Sigmoid colon (tissue), 4 donors: ENCODE data around the gene SEC24B.

Source experiments
- EP300 ChIP-seq, 4 donors: sonication (generic); formaldehyde crosslinking; IDR thresholded peaks; one replicate each; pipeline ENCODE4 v1.6.1; 2017; ENCODE audit warnings: antibody characterized with exemption in 4 of 4
- TF ChIP-seq, protein P1 (sequence below), 4 experiments: fragments of 450-650 bp in 3 of 4; fragments of 200-600 bp in 1 of 4; IDR thresholded peaks; one replicate each; pipeline ENCODE4 v1.5.1; 2016 to 2019; ENCODE audit warnings: antibody characterized with exemption in 4 of 4, mild to moderate bottlenecking in 3 of 4, moderate library complexity in 2 of 4

- TF ChIP-seq, protein P1, sequence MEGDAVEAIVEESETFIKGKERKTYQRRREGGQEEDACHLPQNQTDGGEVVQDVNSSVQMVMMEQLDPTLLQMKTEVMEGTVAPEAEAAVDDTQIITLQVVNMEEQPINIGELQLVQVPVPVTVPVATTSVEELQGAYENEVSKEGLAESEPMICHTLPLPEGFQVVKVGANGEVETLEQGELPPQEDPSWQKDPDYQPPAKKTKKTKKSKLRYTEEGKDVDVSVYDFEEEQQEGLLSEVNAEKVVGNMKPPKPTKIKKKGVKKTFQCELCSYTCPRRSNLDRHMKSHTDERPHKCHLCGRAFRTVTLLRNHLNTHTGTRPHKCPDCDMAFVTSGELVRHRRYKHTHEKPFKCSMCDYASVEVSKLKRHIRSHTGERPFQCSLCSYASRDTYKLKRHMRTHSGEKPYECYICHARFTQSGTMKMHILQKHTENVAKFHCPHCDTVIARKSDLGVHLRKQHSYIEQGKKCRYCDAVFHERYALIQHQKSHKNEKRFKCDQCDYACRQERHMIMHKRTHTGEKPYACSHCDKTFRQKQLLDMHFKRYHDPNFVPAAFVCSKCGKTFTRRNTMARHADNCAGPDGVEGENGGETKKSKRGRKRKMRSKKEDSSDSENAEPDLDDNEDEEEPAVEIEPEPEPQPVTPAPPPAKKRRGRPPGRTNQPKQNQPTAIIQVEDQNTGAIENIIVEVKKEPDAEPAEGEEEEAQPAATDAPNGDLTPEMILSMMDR (IDR thresholded peaks at IDR 0.05) = no peak
- no peak for TF ChIP-seq EP300 (IDR thresholded peaks at IDR 0.05)
Measured at GRCh38 chr4:109410226-109410625, 23.4 kb upstream of the SEC24B start.
